ELR (cell line): Measurements from ENCODE around the gene ARL5B.

Experiments used
- DNase-seq: peaks from one replicate; pipeline ENCODE4 v3.0.0-alpha.2; 2015; ENCODE audit warnings: low read depth

ARL5B gene

GRCh38 chr10:18703521-18703920 is 44.3 kb downstream of the ARL5B start:
- no peak for DNase-seq

- no peak for DNase-seq
These were observed 51.0 kb downstream of the ARL5B start for GRCh38 chr10:18710201-18710653.

- DNase-seq, result peak; percentile 71
These were observed 53.8 kb downstream of the ARL5B start for GRCh38 chr10:18713077-18713476.

GRCh38 chr10:18718991-18719390 is 59.8 kb downstream of the ARL5B start:
- no peak for DNase-seq

GRCh38 chr10:18719811-18720210 is 60.6 kb downstream of the ARL5B start:
- DNase-seq, result no peak

GRCh38 chr10:18721067-18721466 is 61.8 kb downstream of the ARL5B start:
- DNase-seq, result no peak

- DNase-seq, result no peak
These were observed 64.6 kb downstream of the ARL5B start for GRCh38 chr10:18723801-18724200.
